ENCODE measurements around the gene KIAA0930. TPM values are rescaled to one million over a fixed set of nuclear protein-coding genes. Genes with fewer than 3 reads are reported as not detected.

Gene KIAA0930
- total and polyA plus RNA-seq, 2 of the 4 experiments (the other 2 are of a cell fraction), result 25.3 to 34.1 TPM

- H3K9me3 ChIP-seq (ENCODE audit: control insufficient read depth, insufficient read depth, low read length), result no peaks in the 10 kb centered on the region
- DNase-seq, result no peak
- H2AK5ac ChIP-seq (ENCODE audit: low read depth, low read length), result no peak overlapping the region; the same call in 1 of the 2 replicates
- WGBS, 2 experiments (ENCODE audit: extremely low coverage in 2 of 2, insufficient read length in 1 of 2), result 89% methylated on average over 3 of the region's 14 CpGs; no CpG with 5 or more reads in 1 of the 2 experiments
- H3K79me1 ChIP-seq (ENCODE audit: low read depth in 1 of 2, low read length in 2 of 2), result peaks cover 16 to 69% of the 10 kb centered on the region in 2 experiments
- no peak overlapping the region for H4K5ac ChIP-seq (ENCODE audit: low read depth, low read length)
- no peak overlapping the region for H2BK15ac ChIP-seq (ENCODE audit: low read depth, low read length)
- no peak overlapping the region for H3K18ac ChIP-seq (ENCODE audit: low read depth, low read length)
- 0 out of 2 replicates have a peak, but pooled peaks cover 4% of the 10 kb centered on the region for H3K9me1 ChIP-seq (ENCODE audit: insufficient read depth, low read length)
- H4K91ac ChIP-seq (ENCODE audit: insufficient read depth, low read depth, low read length), result no peak overlapping the region
- H2BK5ac ChIP-seq (ENCODE audit: low read depth, low read length, poor library complexity, severe bottlenecking), result no peak overlapping the region
- dilution Hi-C loops (cut with HindIII; ENCODE audit: low sequenced_read_pairs, unreplicated experiment) (no loop called here), in situ Hi-C loops (cut with MboI; ENCODE audit: low sequenced_read_pairs) (no loop called here), intact Hi-C loops (cut with micrococcal nuclease) (no loop called here)
- H2AK9ac ChIP-seq (replicated peaks; ENCODE audit: low read depth, low read length, poor library complexity), result no peak overlapping the region
- no peak overlapping the region for H3K23ac ChIP-seq (ENCODE audit: low read depth, low read length)
- H2BK20ac ChIP-seq (ENCODE audit: low read depth, low read length), result no peak overlapping the region
- H3K27ac ChIP-seq (ENCODE audit: insufficient read depth, low read length), result no peak overlapping the region
- BruUV-seq (replicated peaks), result no TSS peak
- H2AFZ ChIP-seq (replicated peaks; ENCODE audit: low read length, poor library complexity), result no peak overlapping the region
- peaks cover 48% of the 10 kb centered on the region for H3K36me3 ChIP-seq (ENCODE audit: control insufficient read depth, insufficient read depth, low read length)
- H4K8ac ChIP-seq (ENCODE audit: low read depth in 2 of 2, low read length in 2 of 2), result no peak overlapping the region
- CTCF ChIA-PET, result no interaction called here
- no peak overlapping the region for H3K9ac ChIP-seq (ENCODE audit: low read depth, low read length)
- no peak for ATAC-seq (ENCODE audit: low read depth)
- H3K4me3 ChIP-seq (ENCODE audit: insufficient read depth, low read depth, low read length), result no peak overlapping the region
- no peaks in the 10 kb centered on the region for H3K4me1 ChIP-seq (ENCODE audit: control insufficient read depth, insufficient read depth, low read length)
- no peak overlapping the region for H3K14ac ChIP-seq (replicated peaks; ENCODE audit: low read depth, low read length)
- H4K20me1 ChIP-seq (ENCODE audit: insufficient read depth, low read length), result peaks cover 29% of the 10 kb centered on the region
- no peak overlapping the region for H2BK120ac ChIP-seq (ENCODE audit: low read depth, low read length)
- no peaks in the 10 kb centered on the region for H3K27me3 ChIP-seq (ENCODE audit: control insufficient read depth, insufficient read depth, low read length)
- TF ChIP-seq MXI1 (IDR thresholded peaks at IDR 0.05; ENCODE audit: borderline replicate concordance, low read depth, low read length) (no peak), NFE2L2 (IDR thresholded peaks at IDR 0.05; ENCODE audit: low read depth, low read length) (no peak), CEBPB (IDR thresholded peaks at IDR 0.05; ENCODE audit: low read depth, low read length) (peak; percentile 81)
- H3K4me2 ChIP-seq (ENCODE audit: low read depth, low read length), result no peak overlapping the region
- H3K4ac ChIP-seq (ENCODE audit: low read depth, low read length), result no peak overlapping the region
- POLR2A ChIA-PET (ENCODE audit: unreplicated experiment), result no interaction called here
- no peak overlapping the region for H3K56ac ChIP-seq (ENCODE audit: extremely low read depth, insufficient read depth, low read length)
These were observed 60.5 kb downstream of the KIAA0930 start for GRCh38 chr22:45180146-45180679.
